ENCODE data around the gene MAP7D2.

- no peak for TF ChIP-seq CTCF (IDR thresholded peaks at IDR 0.05; ENCODE audit: low read depth, low read length, missing input control)
- TF ChIP-seq TAF1 (conservative IDR thresholded peaks at IDR 0.05): no peak
- no peak for TF ChIP-seq MAX (IDR thresholded peaks at IDR 0.05)
- TF ChIP-seq RAD21 (IDR thresholded peaks at IDR 0.05): no peak
- no peak for TF ChIP-seq JUND (IDR thresholded peaks at IDR 0.05)
Measured at GRCh38 chrX:20089845-20090244, 26.9 kb downstream of the MAP7D2 start.
